ENCODE results near the gene GPR37L1. TPM values are rescaled to one million over a fixed set of nuclear protein-coding genes. Genes with fewer than 3 reads are reported as not detected.

The GPR37L1 gene
- total and polyA plus RNA-seq, 2 experiments from 2014 or later: 0.03 TPM; not detected in 1

GRCh38 chr1:202130297-202130721, 7.6 kb downstream of the GPR37L1 start:
- Histone ChIP-seq H3K4me2 (ENCODE audit: unreplicated experiment) (no peak overlapping the region), H3K4me1 (ENCODE audit: insufficient read depth) (no peaks in the 10 kb centered on the region), H3F3A (ENCODE audit: insufficient read depth) (no peaks in the 10 kb centered on the region), H3K36me3 (ENCODE audit: low read depth) (peaks cover 4% of the 10 kb centered on the region; the same call in 1 of the 2 replicates), H3K9me2 (ENCODE audit: insufficient read depth) (no peaks in the 10 kb centered on the region), H2AFZ (no peak overlapping the region), H3K4me3 (no peak overlapping the region), H3K9me3 (ENCODE audit: low read depth) (no peaks in the 10 kb centered on the region), H3K79me2 (ENCODE audit: insufficient read depth) (no peaks in the 10 kb centered on the region), H3K9ac (no peak overlapping the region), H3K27ac (no peak overlapping the region), H4K20me1 (ENCODE audit: insufficient read depth) (no peaks in the 10 kb centered on the region), H3K27me3 (replicated peaks; ENCODE audit: insufficient read depth) (no peaks in the 10 kb centered on the region)
- no peak for TF ChIP-seq EZH2phosphoT487 (IDR thresholded peaks at IDR 0.05; ENCODE audit: insufficient read depth, low read depth)
- TF ChIP-seq EZH2 (IDR thresholded peaks at IDR 0.05; ENCODE audit: insufficient read depth, poor library complexity, severe bottlenecking): no peak
- DNase-seq: no peak
- in situ Hi-C loops (cut with MboI): no loop called here
- WGBS, 2 experiments (ENCODE audit: low coverage in 1 of 2, low lambda C conversion rate in 2 of 2, missing lambda C conversion rate in 2 of 2): 17 to 19% methylated on average over 9 to 11 of the region's 11 CpGs

- Histone ChIP-seq H3K27ac (no peak overlapping the region), H3K9me3 (ENCODE audit: low read depth) (no peaks in the 10 kb centered on the region), H3K9ac (no peak overlapping the region), H3F3A (ENCODE audit: insufficient read depth) (no peaks in the 10 kb centered on the region; the same call in 1 of the 2 replicates), H3K4me1 (ENCODE audit: insufficient read depth) (no peaks in the 10 kb centered on the region), H4K20me1 (ENCODE audit: insufficient read depth) (no peaks in the 10 kb centered on the region), H3K4me3 (no peak overlapping the region), H2AFZ (no peak overlapping the region), H3K4me2 (ENCODE audit: unreplicated experiment) (no peak overlapping the region), H3K27me3 (replicated peaks; ENCODE audit: insufficient read depth) (no peaks in the 10 kb centered on the region), H3K9me2 (ENCODE audit: insufficient read depth) (no peaks in the 10 kb centered on the region), H3K79me2 (ENCODE audit: insufficient read depth) (no peaks in the 10 kb centered on the region), H3K36me3 (ENCODE audit: low read depth) (peaks cover 4% of the 10 kb centered on the region; the same call in 1 of the 2 replicates)
- no peak for DNase-seq
- TF ChIP-seq EZH2 (IDR thresholded peaks at IDR 0.05; ENCODE audit: insufficient read depth, poor library complexity, severe bottlenecking) (no peak), EZH2phosphoT487 (IDR thresholded peaks at IDR 0.05; ENCODE audit: insufficient read depth, low read depth) (no peak)
- WGBS, 2 experiments (ENCODE audit: low coverage in 1 of 2, low lambda C conversion rate in 2 of 2, missing lambda C conversion rate in 2 of 2): 41 to 46% methylated on average over 9 of the region's 9 CpGs
- in situ Hi-C loops (cut with MboI): no loop called here
Observed at GRCh38 chr1:202130816-202131522, 8.3 kb downstream of the GPR37L1 start.

GRCh38 chr1:202131956-202132821, 9.5 kb downstream of the GPR37L1 start:
- H3K9me2 ChIP-seq (ENCODE audit: insufficient read depth): no peaks in the 10 kb centered on the region
- H3K4me3 ChIP-seq: no peak overlapping the region
- H3K36me3 ChIP-seq (ENCODE audit: low read depth): peaks cover 4% of the 10 kb centered on the region; the same call in 1 of the 2 replicates
- H2AFZ ChIP-seq: no peak overlapping the region
- H3K4me1 ChIP-seq (ENCODE audit: insufficient read depth): no peaks in the 10 kb centered on the region
- no peak overlapping the region for H3K27ac ChIP-seq
- H4K20me1 ChIP-seq (ENCODE audit: insufficient read depth): no peaks in the 10 kb centered on the region
- no peaks in the 10 kb centered on the region; the same call in 1 of the 2 replicates for H3F3A ChIP-seq (ENCODE audit: insufficient read depth)
- H3K27me3 ChIP-seq (replicated peaks; ENCODE audit: insufficient read depth): no peaks in the 10 kb centered on the region
- WGBS, 2 experiments (ENCODE audit: low coverage in 1 of 2, low lambda C conversion rate in 2 of 2, missing lambda C conversion rate in 2 of 2): 55 to 63% methylated on average over 11 to 12 of the region's 12 CpGs
- H3K4me2 ChIP-seq (ENCODE audit: unreplicated experiment): no peak overlapping the region
- TF ChIP-seq EZH2phosphoT487 (IDR thresholded peaks at IDR 0.05; ENCODE audit: insufficient read depth, low read depth) (no peak), EZH2 (IDR thresholded peaks at IDR 0.05; ENCODE audit: insufficient read depth, poor library complexity, severe bottlenecking) (no peak)
- H3K9me3 ChIP-seq (ENCODE audit: low read depth): no peaks in the 10 kb centered on the region
- in situ Hi-C loops (cut with MboI): no loop called here
- no peak overlapping the region for H3K9ac ChIP-seq
- no peaks in the 10 kb centered on the region for H3K79me2 ChIP-seq (ENCODE audit: insufficient read depth)
- no peak for DNase-seq

GRCh38 chr1:202133001-202133400, 10.3 kb downstream of the GPR37L1 start:
- Histone ChIP-seq H2AFZ (no peak overlapping the region), H3K27ac (no peak overlapping the region), H3K4me3 (no peak overlapping the region), H3K9ac (no peak overlapping the region), H3K4me2 (ENCODE audit: unreplicated experiment) (no peak overlapping the region), H3K27me3 (replicated peaks; ENCODE audit: insufficient read depth) (no peaks in the 10 kb centered on the region), H3K9me3 (ENCODE audit: low read depth) (no peaks in the 10 kb centered on the region), H4K20me1 (ENCODE audit: insufficient read depth) (no peaks in the 10 kb centered on the region), H3K9me2 (ENCODE audit: insufficient read depth) (no peaks in the 10 kb centered on the region), H3K4me1 (ENCODE audit: insufficient read depth) (no peaks in the 10 kb centered on the region), H3K79me2 (ENCODE audit: insufficient read depth) (0 out of 2 replicates have a peak, but pooled peaks cover under 1% of the 10 kb centered on the region), H3F3A (ENCODE audit: insufficient read depth) (no peaks in the 10 kb centered on the region; the same call in 1 of the 2 replicates), H3K36me3 (ENCODE audit: low read depth) (peaks cover 4% of the 10 kb centered on the region; the same call in 1 of the 2 replicates)
- TF ChIP-seq EZH2phosphoT487 (IDR thresholded peaks at IDR 0.05; ENCODE audit: insufficient read depth, low read depth) (no peak), EZH2 (IDR thresholded peaks at IDR 0.05; ENCODE audit: insufficient read depth, poor library complexity, severe bottlenecking) (no peak)
- no peak for DNase-seq
- in situ Hi-C loops (cut with MboI): no loop called here
- 71 to 73% methylated on average over 14 of the region's 14 CpGs for WGBS, 2 experiments (ENCODE audit: low coverage in 1 of 2, low lambda C conversion rate in 2 of 2, missing lambda C conversion rate in 2 of 2)
